Stomach (tissue), 9 donors: Measurements from ENCODE around the gene PI4K2B. TPM values are rescaled to one million over a fixed set of nuclear protein-coding genes. Genes with fewer than 3 reads are reported as not detected.

Experiments
- DNase-seq, 2 donors: peaks; one replicate each; pipeline versions ENCODE4 v3.0.0 to v3.0.0-alpha.2; 2013 to 2019
- H3K27ac ChIP-seq, 5 donors: fragments of 200-600 bp in 4 of 5; sonication (generic) in 4 of 5; one replicate each; pipeline ENCODE4 v1.5.1; 2013 to 2019; ENCODE audit warnings: mild to moderate bottlenecking in 1 of 5, moderate library complexity in 1 of 5
- H3K27me3 ChIP-seq, 3 donors: fragments of 200-600 bp; sonication (generic); one replicate each; pipeline ENCODE4 v1.5.1; 2017 to 2019; ENCODE audit warnings: mixed run types in 1 of 3
- H3K36me3 ChIP-seq, 4 donors: fragments of 200-600 bp; sonication (generic); 1 replicate in 3 of 4; 2 replicates in 1 of 4; pipeline ENCODE4 v1.5.1; 2016 to 2019
- H3K4me1 ChIP-seq, 4 donors: fragments of 200-600 bp; sonication (generic); one replicate each; pipeline ENCODE4 v1.5.1; 2016 to 2019
- H3K4me3 ChIP-seq, 4 donors: fragments of 200-600 bp; sonication (generic) in 3 of 4; one replicate each; pipeline ENCODE4 v1.5.1; 2016 to 2019; ENCODE audit warnings: mild to moderate bottlenecking in 1 of 4
- H3K9me3 ChIP-seq, 4 donors: fragments of 200-600 bp; sonication (generic); one replicate each; pipeline ENCODE4 v1.5.1; 2016 to 2019
- EP300 ChIP-seq: sonication (generic); formaldehyde crosslinking; IDR thresholded peaks from one replicate; pipeline ENCODE4 v1.6.1; 2017; ENCODE audit warnings: antibody characterized with exemption
- POLR2A ChIP-seq, 4 donors: fragments of 450-650 bp; IDR thresholded peaks; one replicate each; pipeline ENCODE4 v1.6.1; 2016; ENCODE audit warnings: antibody characterized with exemption in 4 of 4, control low read depth in 2 of 4, mild to moderate bottlenecking in 1 of 4, moderate library complexity in 1 of 4
- POLR2AphosphoS5 ChIP-seq, 3 donors: sonication (generic); formaldehyde crosslinking; IDR thresholded peaks; one replicate each; pipeline ENCODE4 v1.6.1; 2016; ENCODE audit warnings: antibody characterized with exemption in 3 of 3
- WGBS, 5 donors: extraction: QIAGEN DNeasy Blood & Tissue Kit in 3 of 5; methylation state at CpG; one replicate each; pipeline versions ENCODE4 v1.1.5 to v1.1.7; 2013 to 2018; 5-methylcytosine and 5-hydroxymethylcytosine counted together
- intact Hi-C: fragments of 100-400 bp; cut with DNase I; formaldehyde crosslinking; loops from one replicate; pipeline ENCODE4 v1.15.1; 2023; ENCODE audit warnings: low total_unique reads
- polyA plus RNA-seq, 3 donors: library from polyadenylated mRNA; stranded (reverse); fragments of 200-250 nt; gene quantifications; one replicate each; pipeline ENCODE4 v1.2.3, GENCODE V29; 2013
- total RNA-seq, 5 donors: library from RNA; depleted of rRNA; stranded (reverse); fragments of >200 nt; gene quantifications; one replicate each; pipeline versions ENCODE4 v1.1.0 to v1.2.3, GENCODE V29; 2014 to 2016
- TF ChIP-seq, protein P1 (sequence below), 7 experiments: fragments of 450-650 bp in 4 of 7; fragments of 200-600 bp in 3 of 7; sonication (generic) in 3 of 7; IDR thresholded peaks; one replicate each; pipeline ENCODE4 v1.5.1; 2016 to 2019; ENCODE audit warnings: antibody characterized with exemption in 7 of 7, control low read depth in 2 of 7, mild to moderate bottlenecking in 1 of 7
- donor health status: healthy with polysubstance abuse.
- donor health status: Bipolar disorder and iron deficiency.
- donor health status: healthy.

Gene PI4K2B
- total and polyA plus RNA-seq, 8 donors = 9.3 to 65.2 (median 21.5) TPM

DNA sequence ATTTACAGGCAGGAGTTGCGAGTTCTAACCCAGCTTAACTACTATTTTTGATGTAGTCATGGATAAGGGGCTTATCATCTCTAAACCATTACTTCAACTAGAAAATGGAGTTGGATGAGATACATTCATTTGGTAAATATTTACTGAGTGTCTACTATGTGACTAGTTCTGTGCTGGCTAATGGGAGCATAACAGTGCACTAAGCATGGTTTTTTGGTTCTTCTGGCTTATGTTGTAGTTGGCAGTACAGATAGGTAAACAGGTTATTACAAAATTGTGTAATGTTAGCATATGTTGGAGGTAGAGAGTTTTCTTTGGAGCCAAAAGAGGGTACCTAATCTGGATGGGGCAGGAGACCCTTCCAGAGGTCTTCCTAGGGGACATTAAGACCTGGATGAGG is 25.8 kb upstream of the PI4K2B start:
- Histone ChIP-seq H3K9me3 (peaks cover 0 to 14% (median 10%) of the 10 kb centered on the region in 4 donors), H3K27me3 (no peaks in the 10 kb centered on the region), H3K4me1 (no peaks in the 10 kb centered on the region), H3K4me3 (no peak overlapping the region), H3K27ac (no peak overlapping the region), H3K36me3 (no peaks in the 10 kb centered on the region)
- DNase-seq = no peak
- intact Hi-C loops = no loop called here
- TF ChIP-seq POLR2A (IDR thresholded peaks at IDR 0.05) (no peak), POLR2AphosphoS5 (IDR thresholded peaks at IDR 0.05) (no peak), EP300 (no peak)
- TF ChIP-seq, protein P1, sequence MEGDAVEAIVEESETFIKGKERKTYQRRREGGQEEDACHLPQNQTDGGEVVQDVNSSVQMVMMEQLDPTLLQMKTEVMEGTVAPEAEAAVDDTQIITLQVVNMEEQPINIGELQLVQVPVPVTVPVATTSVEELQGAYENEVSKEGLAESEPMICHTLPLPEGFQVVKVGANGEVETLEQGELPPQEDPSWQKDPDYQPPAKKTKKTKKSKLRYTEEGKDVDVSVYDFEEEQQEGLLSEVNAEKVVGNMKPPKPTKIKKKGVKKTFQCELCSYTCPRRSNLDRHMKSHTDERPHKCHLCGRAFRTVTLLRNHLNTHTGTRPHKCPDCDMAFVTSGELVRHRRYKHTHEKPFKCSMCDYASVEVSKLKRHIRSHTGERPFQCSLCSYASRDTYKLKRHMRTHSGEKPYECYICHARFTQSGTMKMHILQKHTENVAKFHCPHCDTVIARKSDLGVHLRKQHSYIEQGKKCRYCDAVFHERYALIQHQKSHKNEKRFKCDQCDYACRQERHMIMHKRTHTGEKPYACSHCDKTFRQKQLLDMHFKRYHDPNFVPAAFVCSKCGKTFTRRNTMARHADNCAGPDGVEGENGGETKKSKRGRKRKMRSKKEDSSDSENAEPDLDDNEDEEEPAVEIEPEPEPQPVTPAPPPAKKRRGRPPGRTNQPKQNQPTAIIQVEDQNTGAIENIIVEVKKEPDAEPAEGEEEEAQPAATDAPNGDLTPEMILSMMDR (IDR thresholded peaks at IDR 0.05) = no peak
- 79 to 100% (median 96%) methylated on average over 1 of the region's 1 CpG for WGBS, 5 donors

DNA sequence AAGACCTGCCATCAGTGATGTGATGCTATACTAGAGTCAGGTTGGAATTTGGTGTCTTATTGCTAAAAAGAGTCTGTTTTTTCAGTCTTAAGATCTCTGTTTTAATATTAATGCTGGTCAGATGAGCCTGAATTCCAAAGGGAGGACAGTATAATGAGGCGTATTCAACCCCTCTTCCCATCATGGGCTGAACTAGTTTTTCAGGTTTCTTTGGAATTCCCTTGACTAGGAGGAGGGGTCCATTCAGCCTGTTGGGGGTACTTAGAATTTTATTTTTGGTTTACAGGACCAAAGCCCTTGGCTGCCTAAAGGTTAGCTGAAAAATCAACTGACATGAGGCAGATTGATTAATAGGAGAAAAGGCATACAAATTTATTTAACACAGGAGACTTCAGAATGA is 24.1 kb upstream of the PI4K2B start:
- no peak for DNase-seq
- no peaks in the 10 kb centered on the region for H3K27me3 ChIP-seq
- H3K36me3 ChIP-seq = no peaks in the 10 kb centered on the region
- H3K27ac ChIP-seq = no peak overlapping the region
- H3K4me3 ChIP-seq = no peak overlapping the region
- 60 to 100% (median 76%) methylated on average over 1 of the region's 1 CpG for WGBS, 5 donors
- intact Hi-C loops = no loop called here
- H3K9me3 ChIP-seq = peaks cover 0 to 16% (median 12%) of the 10 kb centered on the region in 4 donors
- no peaks in the 10 kb centered on the region for H3K4me1 ChIP-seq
- no peak for TF ChIP-seq POLR2AphosphoS5 (IDR thresholded peaks at IDR 0.05)
- TF ChIP-seq POLR2A (IDR thresholded peaks at IDR 0.05) = no peak
- TF ChIP-seq, protein P1 (IDR thresholded peaks at IDR 0.05) = no peak
- TF ChIP-seq EP300 = no peak

DNA sequence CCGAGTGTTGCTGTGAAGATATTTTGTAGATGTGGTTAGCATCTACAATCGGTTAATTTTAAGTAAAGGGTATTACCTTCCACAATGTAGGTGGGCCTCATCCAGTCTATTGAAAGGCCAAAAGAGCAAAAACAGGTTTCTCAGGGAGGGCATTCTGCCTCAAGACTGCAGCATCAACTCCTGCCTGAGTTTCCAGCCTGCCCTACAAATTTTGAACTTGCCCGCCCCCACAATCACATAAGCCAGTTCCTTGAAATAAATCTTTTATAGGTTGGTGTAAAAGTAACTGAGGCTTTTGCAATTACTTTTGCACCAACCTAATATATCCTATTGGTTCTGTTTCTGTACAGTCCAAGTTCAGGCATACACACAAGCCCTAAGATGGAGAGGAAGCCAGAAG is 22.1 kb upstream of the PI4K2B start:
- 97 to 98% (median 98%) methylated on average over 3 of the region's 3 CpGs for WGBS, 5 donors
- Histone ChIP-seq H3K36me3 (no peaks in the 10 kb centered on the region), H3K4me3 (no peak overlapping the region), H3K27ac (no peak overlapping the region), H3K9me3 (peaks cover 0 to 16% (median 12%) of the 10 kb centered on the region in 4 donors), H3K27me3 (no peaks in the 10 kb centered on the region), H3K4me1 (no peaks in the 10 kb centered on the region)
- TF ChIP-seq, protein P1 (IDR thresholded peaks at IDR 0.05) = no peak
- TF ChIP-seq POLR2A (IDR thresholded peaks at IDR 0.05) (no peak), POLR2AphosphoS5 (IDR thresholded peaks at IDR 0.05) (no peak), EP300 (no peak)
- intact Hi-C loops = no loop called here
- DNase-seq = no peak

DNA sequence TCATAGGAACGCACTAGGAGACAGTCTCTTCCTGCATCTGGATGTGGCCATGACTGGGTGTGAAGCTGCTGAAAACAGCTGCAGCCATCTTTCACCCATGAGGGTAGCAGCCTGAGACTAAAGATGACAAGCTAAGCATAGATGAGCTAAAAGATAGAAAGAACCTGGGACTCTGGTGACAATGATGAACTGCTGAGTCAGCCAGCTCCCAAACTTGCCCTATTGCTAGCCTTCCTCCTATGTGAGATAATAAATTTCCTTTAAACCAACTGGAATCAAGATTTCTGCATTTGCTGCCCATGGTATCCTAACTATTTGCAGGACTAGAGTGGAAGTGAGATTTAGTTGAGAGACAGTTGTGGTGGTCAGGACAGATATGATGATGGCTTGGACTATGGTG is 21.0 kb upstream of the PI4K2B start:
- H3K4me1 ChIP-seq = no peaks in the 10 kb centered on the region
- H3K4me3 ChIP-seq = no peak overlapping the region
- intact Hi-C loops = no loop called here
- TF ChIP-seq EP300 (no peak), POLR2A (IDR thresholded peaks at IDR 0.05) (no peak), POLR2AphosphoS5 (IDR thresholded peaks at IDR 0.05) (no peak)
- TF ChIP-seq, protein P1 (IDR thresholded peaks at IDR 0.05) = no peak
- no peaks in the 10 kb centered on the region for H3K36me3 ChIP-seq
- H3K27me3 ChIP-seq = no peaks in the 10 kb centered on the region
- WGBS, 5 donors = 91 to 100% (median 95%) methylated on average over 1 of the region's 1 CpG
- peaks cover 0 to 16% (median 12%) of the 10 kb centered on the region in 4 donors for H3K9me3 ChIP-seq
- DNase-seq = no peak
- H3K27ac ChIP-seq = no peak overlapping the region
